ENCODE results near the gene KLHL28. TPM values are rescaled to one million over a fixed set of nuclear protein-coding genes. Genes with fewer than 3 reads are reported as not detected.

Gene KLHL28
- total RNA-seq, 3 donors from 2014 or later (not counting 1 experiment from before 2014, with no cell fraction given) = 47.6 to 59.7 (median 56.0) TPM

- Mint-ChIP-seq H3K36me3 (no peaks in the 10 kb centered on the region), H3K27me3 (ENCODE audit: low read depth in 2 of 2) (no peaks in the 10 kb centered on the region), H3K4me3 (peak overlapping the region; percentile 86), H3K9me3 (no peaks in the 10 kb centered on the region), H3K4me1 (peaks cover 11 to 14% of the 10 kb centered on the region in 2 donors), H3K27ac (peak overlapping the region; percentile 88 to 97)
- DNase-seq = peak; percentile 84 to 99
- under 1% methylated on average over 81 of the region's 81 CpGs for WGBS (ENCODE audit: insufficient coverage)
- intact Hi-C loops (cut with micrococcal nuclease) = loop anchor here (1.0 to 5.0 kb wide), 4 partner anchors 64 to 355 kb away; partner anchors contain the start of genes FKBP3, KLHL28, MIS18BP1 and PRPF39
- peak; percentile 97 to 100 (median 97) for ATAC-seq
- Histone ChIP-seq H3K4me3 (ENCODE audit: low read length) (peak overlapping the region; percentile 75), H3K36me3 (ENCODE audit: control insufficient read depth, insufficient read depth, low read length) (no peaks in the 10 kb centered on the region), H3K4me1 (ENCODE audit: control insufficient read depth, insufficient read depth, low read length) (peaks cover 8% of the 10 kb centered on the region), H3K27me3 (ENCODE audit: control insufficient read depth, insufficient read depth, low read length) (no peaks in the 10 kb centered on the region), H3K9me3 (ENCODE audit: control insufficient read depth, insufficient read depth, low read length) (no peaks in the 10 kb centered on the region), H3K27ac (ENCODE audit: low read length) (peak overlapping the region; percentile 92)
- no peak for TF ChIP-seq CTCF (IDR thresholded peaks at IDR 0.05)
These were observed 64.5 kb downstream of the KLHL28 start for GRCh38 chr14:44897041-44897844.

GRCh38 chr14:44896275-44897040 is 65.3 kb downstream of the KLHL28 start:
- H3K27ac ChIP-seq (ENCODE audit: low read length) = peak overlapping the region; percentile 92
- peak in 1 of 2 donors; percentile 2 for DNase-seq
- H3K4me3 ChIP-seq (ENCODE audit: low read length) = peak overlapping the region; percentile 12

GRCh38 chr14:44895716-44896115 is 66.0 kb downstream of the KLHL28 start:
- Histone ChIP-seq H3K9me3 (ENCODE audit: control insufficient read depth, insufficient read depth, low read length) (no peaks in the 10 kb centered on the region), H3K27me3 (ENCODE audit: control insufficient read depth, insufficient read depth, low read length) (no peaks in the 10 kb centered on the region), H3K4me1 (ENCODE audit: control insufficient read depth, insufficient read depth, low read length) (peaks cover 8% of the 10 kb centered on the region), H3K27ac (ENCODE audit: low read length) (no peak overlapping the region), H3K36me3 (ENCODE audit: control insufficient read depth, insufficient read depth, low read length) (no peaks in the 10 kb centered on the region), H3K4me3 (ENCODE audit: low read length) (no peak overlapping the region)
- intact Hi-C loops (cut with micrococcal nuclease) = loop anchor here (2.0 to 5.0 kb wide), 2 partner anchors 189 to 357 kb away; partner anchors contain the start of genes MIS18BP1 and PRPF39
- WGBS (ENCODE audit: insufficient coverage) = 100% methylated on average over 2 of the region's 2 CpGs
- H3K4me3 Mint-ChIP-seq = peak overlapping the region; percentile 40
- DNase-seq (no peak), ATAC-seq (no peak)
- H3K27me3 Mint-ChIP-seq (ENCODE audit: low read depth in 2 of 2) = peaks cover 0 to 2% of the 10 kb centered on the region in 2 donors
- H3K4me1 Mint-ChIP-seq = peaks cover 11 to 14% of the 10 kb centered on the region in 2 donors
- TF ChIP-seq CTCF (IDR thresholded peaks at IDR 0.05) = no peak
- H3K9me3 Mint-ChIP-seq = no peaks in the 10 kb centered on the region
- no peak overlapping the region for H3K27ac Mint-ChIP-seq
- no peaks in the 10 kb centered on the region for H3K36me3 Mint-ChIP-seq

More at GRCh38 chr14:44896275-44897040, 65.3 kb downstream of the KLHL28 start:
- Histone ChIP-seq H3K9me3 (ENCODE audit: control insufficient read depth, insufficient read depth, low read length) (no peaks in the 10 kb centered on the region), H3K36me3 (ENCODE audit: control insufficient read depth, insufficient read depth, low read length) (no peaks in the 10 kb centered on the region), H3K4me1 (ENCODE audit: control insufficient read depth, insufficient read depth, low read length) (peaks cover 8% of the 10 kb centered on the region), H3K27me3 (ENCODE audit: control insufficient read depth, insufficient read depth, low read length) (no peaks in the 10 kb centered on the region)
- H3K27me3 Mint-ChIP-seq (ENCODE audit: low read depth in 2 of 2) = no peaks in the 10 kb centered on the region
- peak overlapping the region; percentile 86 for H3K4me3 Mint-ChIP-seq
- 90% methylated on average over 10 of the region's 10 CpGs for WGBS (ENCODE audit: insufficient coverage)
- TF ChIP-seq CTCF (IDR thresholded peaks at IDR 0.05) = no peak
- peaks cover 11 to 14% of the 10 kb centered on the region in 2 donors for H3K4me1 Mint-ChIP-seq
- peak overlapping the region; percentile 88 to 97 for H3K27ac Mint-ChIP-seq
- intact Hi-C loops (cut with micrococcal nuclease) = loop anchor here (1.0 to 5.0 kb wide), 4 partner anchors 65 to 356 kb away; partner anchors contain the start of genes FKBP3, KLHL28, MIS18BP1 and PRPF39
- ATAC-seq = no peak
- no peaks in the 10 kb centered on the region for H3K36me3 Mint-ChIP-seq
- no peaks in the 10 kb centered on the region for H3K9me3 Mint-ChIP-seq

Measured in natural killer cell (primary cell).